ENCODE measurements around the gene SYNE4. TPM values are rescaled to one million over a fixed set of nuclear protein-coding genes. Genes with fewer than 3 reads are reported as not detected.
A peak's percentile ranks its signal among the peaks of the same experiment; 100 is the strongest.

SYNE4 gene
- total and polyA plus RNA-seq, 2 of the 13 experiments (the other 11 are each of a cell fraction or from before 2014, with no cell fraction given), result 13.7 to 23.0 TPM

- TF ChIP-seq ZNF550 (CRISPR knock-in tag; IDR thresholded peaks at IDR 0.05; ENCODE audit: borderline replicate concordance), result no peak
- peak; percentile 59 for TF ChIP-seq U2AF1 (optimal IDR thresholded peaks at IDR 0.05; ENCODE audit: low read depth, low read length)
- TF ChIP-seq RBAK (CRISPR knock-in tag; IDR thresholded peaks at IDR 0.05), result no peak; the same call in 1 of the 2 replicates
- peak; percentile 22; the same call in 1 of the 2 replicates for TF ChIP-seq STAT6 (CRISPR knock-in tag; IDR thresholded peaks at IDR 0.05; ENCODE audit: borderline replicate concordance)
- no peak; the same call in 1 of the 2 replicates for TF ChIP-seq GFI1 (CRISPR knock-in tag; IDR thresholded peaks at IDR 0.05; ENCODE audit: borderline replicate concordance)
- TF ChIP-seq ZNF235 (CRISPR knock-in tag; IDR thresholded peaks at IDR 0.05; ENCODE audit: borderline replicate concordance), result no peak
- no peak; the same call in 1 of the 2 replicates for TF ChIP-seq TFDP2 (CRISPR knock-in tag; IDR thresholded peaks at IDR 0.05)
- peak; percentile 71; the same call in 1 of the 2 replicates for TF ChIP-seq DNMT3B (CRISPR knock-in tag; conservative IDR thresholded peaks at IDR 0.05)
- TF ChIP-seq, protein P1, sequence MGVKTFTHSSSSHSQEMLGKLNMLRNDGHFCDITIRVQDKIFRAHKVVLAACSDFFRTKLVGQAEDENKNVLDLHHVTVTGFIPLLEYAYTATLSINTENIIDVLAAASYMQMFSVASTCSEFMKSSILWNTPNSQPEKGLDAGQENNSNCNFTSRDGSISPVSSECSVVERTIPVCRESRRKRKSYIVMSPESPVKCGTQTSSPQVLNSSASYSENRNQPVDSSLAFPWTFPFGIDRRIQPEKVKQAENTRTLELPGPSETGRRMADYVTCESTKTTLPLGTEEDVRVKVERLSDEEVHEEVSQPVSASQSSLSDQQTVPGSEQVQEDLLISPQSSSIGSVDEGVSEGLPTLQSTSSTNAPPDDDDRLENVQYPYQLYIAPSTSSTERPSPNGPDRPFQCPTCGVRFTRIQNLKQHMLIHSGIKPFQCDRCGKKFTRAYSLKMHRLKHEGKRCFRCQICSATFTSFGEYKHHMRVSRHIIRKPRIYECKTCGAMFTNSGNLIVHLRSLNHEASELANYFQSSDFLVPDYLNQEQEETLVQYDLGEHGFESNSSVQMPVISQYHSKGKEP (CRISPR knock-in tag; IDR thresholded peaks at IDR 0.05), result 0 out of 2 replicates have a peak, but pooled peaks have one; percentile 11
- 0 out of 2 replicates have a peak, but pooled peaks have one; percentile 28 for TF ChIP-seq NCOA1 (CRISPR knock-in tag; IDR thresholded peaks at IDR 0.05)
- TF ChIP-seq ATRX (CRISPR knock-in tag; IDR thresholded peaks at IDR 0.05; ENCODE audit: borderline replicate concordance), result no peak
- peak; percentile 35; the same call in 1 of the 2 replicates for TF ChIP-seq RNF2 (conservative IDR thresholded peaks at IDR 0.05; ENCODE audit: low read depth)
- TF ChIP-seq, protein P2, sequence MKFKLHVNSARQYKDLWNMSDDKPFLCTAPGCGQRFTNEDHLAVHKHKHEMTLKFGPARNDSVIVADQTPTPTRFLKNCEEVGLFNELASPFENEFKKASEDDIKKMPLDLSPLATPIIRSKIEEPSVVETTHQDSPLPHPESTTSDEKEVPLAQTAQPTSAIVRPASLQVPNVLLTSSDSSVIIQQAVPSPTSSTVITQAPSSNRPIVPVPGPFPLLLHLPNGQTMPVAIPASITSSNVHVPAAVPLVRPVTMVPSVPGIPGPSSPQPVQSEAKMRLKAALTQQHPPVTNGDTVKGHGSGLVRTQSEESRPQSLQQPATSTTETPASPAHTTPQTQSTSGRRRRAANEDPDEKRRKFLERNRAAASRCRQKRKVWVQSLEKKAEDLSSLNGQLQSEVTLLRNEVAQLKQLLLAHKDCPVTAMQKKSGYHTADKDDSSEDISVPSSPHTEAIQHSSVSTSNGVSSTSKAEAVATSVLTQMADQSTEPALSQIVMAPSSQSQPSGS (CRISPR knock-in tag; IDR thresholded peaks at IDR 0.05), result peak; percentile 67; the same call in 1 of the 2 replicates
- peak; percentile 89 for TF ChIP-seq KDM5B (CRISPR knock-in tag; IDR thresholded peaks at IDR 0.05; ENCODE audit: borderline replicate concordance)
Measured at GRCh38 chr19:36054119-36054732, 45.6 kb upstream of the SYNE4 start, which contains the start of gene THAP8 (continued).

All from HepG2 (cell line).